H9 (cell line): ENCODE results near the gene BRK1. TPM values are rescaled to one million over a fixed set of nuclear protein-coding genes. Genes with fewer than 3 reads are reported as not detected.

Source experiments
- DNase-seq: peaks from one replicate; pipeline ENCODE4 v3.0.0-alpha.2; 2017
- H2AFZ ChIP-seq: one replicate; pipeline ENCODE4 v1.6.1; 2013; ENCODE audit warnings: mild to moderate bottlenecking, low read length, control low read depth, moderate library complexity
- H2AK5ac ChIP-seq: 2 replicates; pipeline ENCODE4 v1.6.1; 2013; ENCODE audit warnings: low read length, control low read depth, mixed read lengths; ENCODE audit not compliant: insufficient read length
- H2BK120ac ChIP-seq: one replicate; pipeline ENCODE4 v1.6.1; 2013; ENCODE audit warnings: low read depth, mild to moderate bottlenecking, low read length, control low read depth, inconsistent platforms; ENCODE audit not compliant: poor library complexity, severe bottlenecking
- H2BK12ac ChIP-seq: 2 replicates; pipeline ENCODE4 v1.6.1; 2013; ENCODE audit warnings: low read length, control low read depth, mixed read lengths, low read depth; ENCODE audit not compliant: insufficient read length
- H2BK15ac ChIP-seq: 2 replicates; pipeline ENCODE4 v1.6.1; 2013; ENCODE audit warnings: low read depth, low read length, control low read depth
- H2BK20ac ChIP-seq: one replicate; pipeline ENCODE4 v1.6.1; 2013; ENCODE audit warnings: low read depth, mild to moderate bottlenecking, low read length, control low read depth, inconsistent platforms; ENCODE audit not compliant: poor library complexity, severe bottlenecking
- H2BK5ac ChIP-seq: 2 replicates; pipeline ENCODE4 v1.6.1; 2013; ENCODE audit warnings: low read length, control low read depth, mixed read lengths; ENCODE audit not compliant: insufficient read length
- H3K14ac ChIP-seq: 2 replicates; pipeline ENCODE4 v1.6.1; 2013; ENCODE audit warnings: low read length, control low read depth; ENCODE audit not compliant: insufficient read depth
- H3K18ac ChIP-seq: 2 replicates; pipeline ENCODE4 v1.6.1; 2013; ENCODE audit warnings: low read depth, mild to moderate bottlenecking, mixed read lengths, low read length, control low read depth; ENCODE audit not compliant: insufficient read length
- H3K23ac ChIP-seq: 2 replicates; pipeline ENCODE4 v1.6.1; 2013; ENCODE audit warnings: low read length, control low read depth, mixed read lengths, low read depth; ENCODE audit not compliant: insufficient read length
- H3K23me2 ChIP-seq: 2 replicates; pipeline ENCODE4 v1.6.1; 2013; ENCODE audit warnings: low read depth, mild to moderate bottlenecking, mixed read lengths, low read length, control low read depth; ENCODE audit not compliant: insufficient read length, poor library complexity, severe bottlenecking
- H3K27ac ChIP-seq: 2 replicates; pipeline ENCODE4 v1.5.1; 2013; ENCODE audit warnings: low read length, control low read depth, mixed read lengths, low read depth; ENCODE audit not compliant: insufficient read length
- H3K27me3 ChIP-seq: 2 replicates; pipeline ENCODE4 v1.6.1; 2013; ENCODE audit warnings: low read length, control low read depth, inconsistent platforms; ENCODE audit not compliant: insufficient read depth
- H3K4ac ChIP-seq: 2 replicates; pipeline ENCODE4 v1.6.1; 2013; ENCODE audit warnings: low read depth, mild to moderate bottlenecking, control low read depth, inconsistent platforms, low read length, moderate library complexity
- H3K4me1 ChIP-seq: 2 replicates; pipeline ENCODE4 v1.6.1; 2013; ENCODE audit warnings: low read length, control low read depth, inconsistent platforms; ENCODE audit not compliant: insufficient read depth
- H3K4me2 ChIP-seq: 2 replicates; pipeline ENCODE4 v1.6.1; 2013; ENCODE audit warnings: low read length, control low read depth, mixed read lengths; ENCODE audit not compliant: insufficient read length, insufficient read depth
- H3K56ac ChIP-seq: 2 replicates; pipeline ENCODE4 v1.6.1; 2013; ENCODE audit warnings: low read depth, mild to moderate bottlenecking, mixed read lengths, low read length, control low read depth; ENCODE audit not compliant: insufficient read length
- H3K79me1 ChIP-seq: 2 replicates; pipeline ENCODE4 v1.6.1; 2013; ENCODE audit warnings: low read depth, mild to moderate bottlenecking, moderate library complexity, low read length, control low read depth, inconsistent platforms; ENCODE audit not compliant: insufficient read depth, poor library complexity, severe bottlenecking
- H3K79me2 ChIP-seq: 2 replicates; pipeline ENCODE4 v1.6.1; 2013; ENCODE audit warnings: low read length, control low read depth, inconsistent platforms; ENCODE audit not compliant: insufficient read depth
- H3K9ac ChIP-seq: 2 replicates; pipeline ENCODE4 v1.6.1; 2013; ENCODE audit warnings: low read length, control low read depth, mixed read lengths; ENCODE audit not compliant: insufficient read length; ENCODE audit errors: extremely low read depth
- H3K9me3 ChIP-seq: one replicate; pipeline ENCODE4 v1.6.1; 2013; ENCODE audit warnings: low read depth, low read length, inconsistent platforms; ENCODE audit not compliant: control insufficient read depth
- H3T11ph ChIP-seq: one replicate; pipeline ENCODE4 v1.6.1; 2013; ENCODE audit warnings: mild to moderate bottlenecking, low read length, control low read depth, inconsistent platforms
- H4K20me1 ChIP-seq: one replicate; pipeline ENCODE4 v1.6.1; 2013; ENCODE audit not compliant: control insufficient read depth, insufficient read length, insufficient read depth
- H4K5ac ChIP-seq: 2 replicates; pipeline ENCODE4 v1.6.1; 2013; ENCODE audit warnings: low read depth, mild to moderate bottlenecking, mixed read lengths, low read length, control low read depth; ENCODE audit not compliant: insufficient read length
- H4K8ac ChIP-seq: replicated peaks from 2 replicates; pipeline ENCODE4 v1.6.1; 2013; ENCODE audit warnings: low read length, control low read depth, mixed read lengths, low read depth; ENCODE audit not compliant: insufficient read length
- H4K91ac ChIP-seq: 2 replicates; pipeline ENCODE4 v1.6.1; 2013; ENCODE audit warnings: low read depth, mild to moderate bottlenecking, moderate library complexity, mixed read lengths, low read length, control low read depth; ENCODE audit not compliant: insufficient read length
- H3K27ac Mint-ChIP-seq, 3 experiments: 2 replicates in 2 of 3; 3 replicates in 1 of 3; pipeline ENCODE4 v1.8.0; 2020 to 2021; ENCODE audit warnings: mixed read lengths in 3 of 3, mild to moderate bottlenecking in 1 of 3, moderate library complexity in 1 of 3
- H3K27me3 Mint-ChIP-seq: 2 replicates; pipeline ENCODE4 v1.8.0; 2021; ENCODE audit warnings: low read depth, mild to moderate bottlenecking, moderate library complexity, mixed read lengths
- H3K36me3 Mint-ChIP-seq, 3 experiments: 2 replicates in 2 of 3; 3 replicates in 1 of 3; pipeline ENCODE4 v1.8.0; 2020 to 2021; ENCODE audit warnings: low read depth in 3 of 3, mixed read lengths in 3 of 3; ENCODE audit not compliant: insufficient read depth in 1 of 3
- H3K4me1 Mint-ChIP-seq, 2 experiments: 2 replicates each; pipeline ENCODE4 v1.8.0; 2020; ENCODE audit warnings: mixed read lengths in 2 of 2
- H3K4me3 Mint-ChIP-seq, 2 experiments: 2 replicates in 1 of 2; 3 replicates in 1 of 2; pipeline ENCODE4 v1.8.0; 2020 to 2021; ENCODE audit warnings: mild to moderate bottlenecking in 2 of 2, mixed read lengths in 2 of 2, moderate library complexity in 1 of 2
- H3K9me3 Mint-ChIP-seq, 2 experiments: 2 replicates in 1 of 2; 3 replicates in 1 of 2; pipeline ENCODE4 v1.8.0; 2020; ENCODE audit warnings: mild to moderate bottlenecking in 2 of 2, mixed read lengths in 2 of 2, moderate library complexity in 1 of 2
- CTCF ChIP-seq: fragments of 200-600 bp; sonication (generic); conservative IDR thresholded peaks from 3 replicates; pipeline ENCODE4 v1.8.0; 2021; ENCODE audit warnings: antibody characterized with exemption, mild to moderate bottlenecking
- WGBS: extraction: QIAGEN DNeasy Blood & Tissue Kit; methylation state at CpG from one replicate; pipeline ENCODE4 v1.1.7; 2013; ENCODE audit warnings: missing lambda C conversion rate, low lambda C conversion rate, mixed read lengths; ENCODE audit not compliant: insufficient read length; ENCODE audit errors: extremely low coverage; 5-methylcytosine and 5-hydroxymethylcytosine counted together
- total RNA-seq: library from RNA; stranded (reverse); gene quantifications from 2 replicates; pipeline ENCODE4 v1.2.1, GENCODE V29; 2021

The BRK1 gene
- total RNA-seq, 1 experiment from 2014 or later = 121 TPM

GRCh38 chr3:10173095-10173925, 57.8 kb downstream of the BRK1 start:
- Histone ChIP-seq H3K14ac (no peak overlapping the region), H2BK20ac (no peak overlapping the region), H3K23ac (no peak overlapping the region), H4K8ac (no peak overlapping the region), H2BK120ac (no peak overlapping the region), H3K79me2 (no peaks in the 10 kb centered on the region), H3K27me3 (no peaks in the 10 kb centered on the region), H3T11ph (no peak overlapping the region), H2BK15ac (no peak overlapping the region), H4K5ac (no peak overlapping the region), H3K18ac (no peak overlapping the region), H4K91ac (no peak overlapping the region), H2BK12ac (no peak overlapping the region), H3K9ac (no peak overlapping the region), H3K27ac (no peak overlapping the region), H2BK5ac (no peak overlapping the region), H3K23me2 (no peaks in the 10 kb centered on the region), H3K79me1 (no peaks in the 10 kb centered on the region), H3K9me3 (no peaks in the 10 kb centered on the region), H4K20me1 (no peaks in the 10 kb centered on the region), H3K4me2 (no peak overlapping the region), H3K4me1 (no peaks in the 10 kb centered on the region), H2AK5ac (no peak overlapping the region), H3K4ac (no peak overlapping the region), H2AFZ (no peak overlapping the region), H3K56ac (no peak overlapping the region)
- Mint-ChIP-seq H3K9me3 (peaks cover 14 to 21% of the 10 kb centered on the region in 2 experiments), H3K27ac (no peak overlapping the region), H3K36me3 (peaks cover 7 to 18% (median 15%) of the 10 kb centered on the region in 3 experiments), H3K27me3 (0 out of 2 replicates have a peak, but pooled peaks cover 2% of the 10 kb centered on the region), H3K4me1 (peaks cover 6 to 7% of the 10 kb centered on the region in 2 experiments; a peak in 3 of 4 replicates), H3K4me3 (no peak overlapping the region)
- no peak for TF ChIP-seq CTCF
- DNase-seq = no peak
- no CpG with 5 or more reads among the region's 10 CpGs for WGBS
